H1 (cell line): ENCODE measurements around the gene TMEM222. TPM values are rescaled to one million over a fixed set of nuclear protein-coding genes. Genes with fewer than 3 reads are reported as not detected.

ENCODE experiments used
- CTCF ChIA-PET: fragments of 300-600 bp; sonication (Branson Sonifier 250); formaldehyde crosslinking; loops from one replicate; lab custom pipeline; 2021; ENCODE audit not compliant: partially characterized antibody; lab: Charles Lee
- POLR2A ChIA-PET: fragments of 300-600 bp; sonication (Branson Sonifier 250); formaldehyde crosslinking; loops from one replicate; lab custom pipeline; 2021; ENCODE audit warnings: inconsistent platforms; ENCODE audit not compliant: partially characterized antibody; lab: Charles Lee
- DNase-seq, 2 experiments: peaks; one replicate each; pipeline versions ENCODE4 v3.0.0 to v3.0.0-alpha.2; 2010 to 2022; ENCODE audit warnings: low spot score in 2 of 2, low read depth in 1 of 2, mixed read lengths in 1 of 2
- FAIRE-seq: peaks from 2 replicates; lab custom pipeline; 2011; peaks lifted over from hg19 to GRCh38; lab: Jason Lieb, UNC
- H2AFZ ChIP-seq: 2 replicates; pipeline ENCODE4 v1.8.1; 2012; ENCODE audit warnings: low read length, inconsistent platforms
- H2AK5ac ChIP-seq: 2 replicates; pipeline ENCODE4 v1.6.1; 2013; ENCODE audit warnings: low read depth, low read length
- H2BK120ac ChIP-seq: replicated peaks from 2 replicates; pipeline ENCODE3; 2013; ENCODE audit warnings: low read depth, low read length, inconsistent platforms
- H2BK12ac ChIP-seq: 2 replicates; pipeline ENCODE4 v1.6.1; 2013; ENCODE audit warnings: low read depth, low read length
- H2BK15ac ChIP-seq: 2 replicates; pipeline ENCODE4 v1.6.1; 2013; ENCODE audit warnings: low read length
- H2BK20ac ChIP-seq: 2 replicates; pipeline ENCODE4 v1.6.1; 2013; ENCODE audit warnings: low read length
- H2BK5ac ChIP-seq: 2 replicates; pipeline ENCODE4 v1.6.1; 2013; ENCODE audit warnings: low read depth, low read length
- H3K14ac ChIP-seq: 2 replicates; pipeline ENCODE4 v1.6.1; 2013; ENCODE audit warnings: inconsistent platforms; ENCODE audit not compliant: insufficient read length
- H3K18ac ChIP-seq: 2 replicates; pipeline ENCODE4 v1.6.1; 2013; ENCODE audit warnings: low read length; ENCODE audit errors: extremely low read depth
- H3K23ac ChIP-seq: 2 replicates; pipeline ENCODE4 v1.6.1; 2013; ENCODE audit warnings: inconsistent platforms; ENCODE audit not compliant: insufficient read length
- H3K23me2 ChIP-seq: 2 replicates; pipeline ENCODE4 v1.6.1; 2013; ENCODE audit warnings: low read depth, low read length
- H3K27ac ChIP-seq: 2 replicates; pipeline ENCODE4 v1.6.1; 2011; ENCODE audit warnings: low read depth, low read length, inconsistent platforms
- H3K27me3 ChIP-seq, 4 experiments: replicated peaks in 1 of 4; 1 replicate in 1 of 4; 2 replicates in 3 of 4; pipeline versions ENCODE4 v1.6.1 to v1.8.1; 2011 to 2013; ENCODE audit warnings: low read length in 3 of 4, mild to moderate bottlenecking in 3 of 4, inconsistent platforms in 2 of 4, mixed read lengths in 2 of 4, moderate library complexity in 1 of 4; ENCODE audit not compliant: control insufficient read depth in 3 of 4, insufficient read depth in 3 of 4; ENCODE audit errors: extremely low read depth in 1 of 4
- H3K36me3 ChIP-seq, 4 experiments: 2 replicates each; pipeline versions ENCODE4 v1.6.1 to v1.8.1; 2011 to 2013; ENCODE audit warnings: mild to moderate bottlenecking in 4 of 4, low read length in 3 of 4, moderate library complexity in 2 of 4, control low read depth in 1 of 4, inconsistent platforms in 1 of 4; ENCODE audit not compliant: insufficient read depth in 4 of 4, control insufficient read depth in 2 of 4
- H3K4ac ChIP-seq: replicated peaks from 2 replicates; pipeline ENCODE3; 2013; ENCODE audit warnings: low read length, low read depth, mixed read lengths, inconsistent platforms; ENCODE audit not compliant: insufficient read length
- H3K4me1 ChIP-seq, 4 experiments: replicated peaks in 1 of 4; 1 replicate in 1 of 4; 2 replicates in 3 of 4; pipeline versions ENCODE4 v1.6.1 to v1.8.1; 2011 to 2013; ENCODE audit warnings: low read length in 3 of 4, inconsistent platforms in 2 of 4, mixed read lengths in 1 of 4; ENCODE audit not compliant: insufficient read depth in 4 of 4, control insufficient read depth in 3 of 4
- H3K4me2 ChIP-seq, 2 experiments: 2 replicates each; pipeline versions ENCODE4 v1.6.1 to v1.8.1; 2011 to 2013; ENCODE audit warnings: low read depth in 2 of 2, low read length in 2 of 2, control low read depth in 1 of 2, inconsistent platforms in 1 of 2, mild to moderate bottlenecking in 1 of 2; ENCODE audit not compliant: insufficient read depth in 1 of 2
- H3K4me3 ChIP-seq, 4 experiments: fragments of 200-600, 300-600 bp in 1 of 4; sonication (generic), shearing (Covaris generic), sonication (Bioruptor Twin) in 1 of 4; 2 replicates each; pipeline versions ENCODE4 v1.5.1 to v1.8.1; 2011 to 2016; ENCODE audit warnings: low read length in 4 of 4, low read depth in 3 of 4, control low read depth in 2 of 4, inconsistent platforms in 2 of 4, mild to moderate bottlenecking in 2 of 4, mixed read lengths in 1 of 4, moderate library complexity in 1 of 4; ENCODE audit not compliant: insufficient read depth in 2 of 4; ENCODE audit errors: extremely low read depth in 1 of 4
- H3K56ac ChIP-seq: replicated peaks from 2 replicates; pipeline ENCODE3; 2013; ENCODE audit warnings: low read depth, mild to moderate bottlenecking, mixed read lengths, low read length, inconsistent platforms; ENCODE audit not compliant: insufficient read length
- H3K79me1 ChIP-seq: 2 replicates; pipeline ENCODE4 v1.6.1; 2013; ENCODE audit warnings: low read depth, low read length, control low read depth
- H3K79me2 ChIP-seq, 2 experiments: 2 replicates each; pipeline versions ENCODE4 v1.6.1 to v1.8.1; 2012 to 2013; ENCODE audit warnings: low read length in 2 of 2, mild to moderate bottlenecking in 2 of 2, inconsistent platforms in 1 of 2; ENCODE audit not compliant: insufficient read depth in 2 of 2, control insufficient read depth in 1 of 2
- H3K9ac ChIP-seq, 4 experiments: replicated peaks in 1 of 4; 1 replicate in 1 of 4; 2 replicates in 3 of 4; pipeline versions ENCODE4 v1.6.1 to v1.8.1; 2011 to 2013; ENCODE audit warnings: low read depth in 3 of 4, low read length in 3 of 4, control low read depth in 2 of 4, mild to moderate bottlenecking in 2 of 4, moderate library complexity in 2 of 4, inconsistent platforms in 1 of 4; ENCODE audit errors: extremely low read depth in 1 of 4
- H3K9me3 ChIP-seq, 2 experiments: 2 replicates each; pipeline versions ENCODE4 v1.6.1 to v1.8.1; 2012 to 2013; ENCODE audit warnings: mild to moderate bottlenecking in 2 of 2, moderate library complexity in 2 of 2, control low read depth in 1 of 2, inconsistent platforms in 1 of 2, low read depth in 1 of 2, low read length in 1 of 2, mixed read lengths in 1 of 2; ENCODE audit not compliant: insufficient read depth in 2 of 2
- H4K20me1 ChIP-seq, 2 experiments: replicated peaks in 1 of 2; 2 replicates each; pipeline versions ENCODE3 to v1.8.1; 2011 to 2013; ENCODE audit warnings: inconsistent platforms in 2 of 2, low read length in 2 of 2, mild to moderate bottlenecking in 1 of 2; ENCODE audit not compliant: insufficient read depth in 2 of 2, control insufficient read depth in 1 of 2
- H4K5ac ChIP-seq: 2 replicates; pipeline ENCODE4 v1.6.1; 2013; ENCODE audit warnings: low read length, low read depth, mixed read lengths, inconsistent platforms; ENCODE audit not compliant: insufficient read length
- H4K8ac ChIP-seq: 2 replicates; pipeline ENCODE4 v1.8.0; 2013; ENCODE audit warnings: mild to moderate bottlenecking, moderate library complexity, low read length, inconsistent platforms; ENCODE audit not compliant: insufficient read depth; ENCODE audit errors: extremely low read depth
- H4K91ac ChIP-seq: replicated peaks from 2 replicates; pipeline ENCODE3; 2013; ENCODE audit warnings: low read length, mixed read lengths, inconsistent platforms; ENCODE audit not compliant: insufficient read length
- TCF12 ChIP-seq: IDR thresholded peaks from 2 replicates; pipeline ENCODE4 v1.6.1; 2011; ENCODE audit warnings: low read depth, mild to moderate bottlenecking, low read length
- WGBS, 2 experiments: shearing (Covaris generic) in 1 of 2; methylation state at CpG; one replicate each; pipeline versions ENCODE4 v1.1.6 to v1.1.7; 2013 to 2015; ENCODE audit warnings: low lambda C conversion rate in 2 of 2, mixed read lengths in 2 of 2, inconsistent platforms in 1 of 2, low coverage in 1 of 2, missing lambda C conversion rate in 1 of 2; ENCODE audit not compliant: insufficient replicate concordance in 2 of 2, insufficient coverage in 1 of 2, insufficient read length in 1 of 2; ENCODE audit errors: extremely low coverage in 1 of 2, missing lambda C conversion rate in 1 of 2; 5-methylcytosine and 5-hydroxymethylcytosine counted together
- polyA plus RNA-seq, 7 experiments: library from polyadenylated mRNA; depleted of rRNA in 3 of 7; stranded (reverse) in 5 of 7; unstranded in 2 of 7; fragments of >200 nt in 5 of 7; fragments of 200-250 nt in 2 of 7; gene quantifications; 1 replicate in 5 of 7; 2 replicates in 1 of 7; 4 replicates in 1 of 7; pipeline versions ENCODE4 v1.2.1 to v1.2.3, GENCODE V29; 2011 to 2013; ENCODE audit warnings: missing spikeins in 2 of 7, mixed read lengths in 2 of 7
- total RNA-seq: library from RNA; stranded (reverse); fragmentation: NEBNext Ultra II Directional; extraction: Animal tissue kit (Norgen Biotek cat#: 25700); gene quantifications from 2 replicates; pipeline ENCODE4 v1.2.1, GENCODE V29; 2021

Gene TMEM222
- total and polyA plus RNA-seq, 2 of the 8 experiments (the other 6 are each of a cell fraction or from before 2014, with no cell fraction given): 27.0 to 51.8 TPM

- H3K9me3 ChIP-seq: no peaks in the 10 kb centered on the region
- H2BK5ac ChIP-seq: no peak overlapping the region
- H3K79me2 ChIP-seq: no peaks in the 10 kb centered on the region
- H3K23ac ChIP-seq: no peak overlapping the region
- WGBS, 2 experiments: 100% methylated on average over 1 of the region's 1 CpG; no CpG with 5 or more reads in 1 of the 2 experiments
- no peak overlapping the region for H2BK120ac ChIP-seq
- no peaks in the 10 kb centered on the region for H3K4me1 ChIP-seq
- H2AK5ac ChIP-seq: no peak overlapping the region
- no peak overlapping the region for H4K8ac ChIP-seq
- H2BK12ac ChIP-seq: no peak overlapping the region
- no peak for TF ChIP-seq TCF12
- H3K18ac ChIP-seq: no peak overlapping the region
- H3K23me2 ChIP-seq: no peaks in the 10 kb centered on the region
- H3K4me3 ChIP-seq: no peak overlapping the region
- H3K36me3 ChIP-seq: 0 out of 8 replicates have a peak, but pooled peaks cover 0 to 2% (median 0%) of the 10 kb centered on the region in 4 experiments
- no peak overlapping the region for H3K56ac ChIP-seq
- H3K27ac ChIP-seq: no peak overlapping the region
- H3K79me1 ChIP-seq: no peaks in the 10 kb centered on the region
- no peak overlapping the region for H3K14ac ChIP-seq
- no peak for DNase-seq
- no peak overlapping the region for H2BK20ac ChIP-seq
- H4K20me1 ChIP-seq: no peaks in the 10 kb centered on the region
- no peaks in the 10 kb centered on the region for H3K27me3 ChIP-seq
- no peak overlapping the region for H3K4ac ChIP-seq
- CTCF ChIA-PET: interaction anchor here (2.0 kb wide), 1 partner anchor 10 kb away, joined by 4 read pairs; no protein-coding TSS in a partner anchor
- FAIRE-seq: no peak
- no peak overlapping the region for H3K9ac ChIP-seq
- H3K4me2 ChIP-seq: no peak overlapping the region
- no peak overlapping the region for H4K91ac ChIP-seq
- H2AFZ ChIP-seq: no peak overlapping the region
- no peak overlapping the region for H2BK15ac ChIP-seq
- H4K5ac ChIP-seq: no peak overlapping the region
- POLR2A ChIA-PET: no interaction called here
Measured at GRCh38 chr1:27274204-27274603, 47.8 kb upstream of the TMEM222 start.
